MG63 (cell line): ENCODE data around the gene SETD3. TPM values are rescaled to one million over a fixed set of nuclear protein-coding genes. Genes with fewer than 3 reads are reported as not detected.

Experiments used
- DNase-seq: peaks from one replicate; pipeline ENCODE4 v3.0.0-alpha.2; 2020
- H3K27me3 ChIP-seq: fragments of 250-450 bp; sonication (Bioruptor Pico); 2 replicates; pipeline ENCODE4 v1.5.1; 2020; ENCODE audit warnings: mild to moderate bottlenecking, moderate library complexity
- H3K36me3 ChIP-seq: fragments of 250-450 bp; sonication (Bioruptor Pico); 2 replicates; pipeline ENCODE4 v1.5.1; 2020; ENCODE audit warnings: mild to moderate bottlenecking, moderate library complexity
- H3K4me3 ChIP-seq: fragments of 250-450 bp; sonication (Bioruptor Pico); 2 replicates; pipeline ENCODE4 v1.5.1; 2020; ENCODE audit warnings: mild to moderate bottlenecking, moderate library complexity
- H3K9me3 ChIP-seq: fragments of 250-450 bp; sonication (Bioruptor Pico); 2 replicates; pipeline ENCODE4 v1.5.1; 2020; ENCODE audit warnings: mild to moderate bottlenecking, moderate library complexity
- total RNA-seq: library from RNA; depleted of rRNA; stranded (reverse); fragments of >200 nt; shearing (Covaris generic); gene quantifications from 2 replicates; pipeline ENCODE4 v1.2.3, GENCODE V29; 2014; ENCODE audit warnings: low replicate concordance

SETD3 gene
- total RNA-seq, 1 experiment from 2014 or later = 37.8 TPM

DNA sequence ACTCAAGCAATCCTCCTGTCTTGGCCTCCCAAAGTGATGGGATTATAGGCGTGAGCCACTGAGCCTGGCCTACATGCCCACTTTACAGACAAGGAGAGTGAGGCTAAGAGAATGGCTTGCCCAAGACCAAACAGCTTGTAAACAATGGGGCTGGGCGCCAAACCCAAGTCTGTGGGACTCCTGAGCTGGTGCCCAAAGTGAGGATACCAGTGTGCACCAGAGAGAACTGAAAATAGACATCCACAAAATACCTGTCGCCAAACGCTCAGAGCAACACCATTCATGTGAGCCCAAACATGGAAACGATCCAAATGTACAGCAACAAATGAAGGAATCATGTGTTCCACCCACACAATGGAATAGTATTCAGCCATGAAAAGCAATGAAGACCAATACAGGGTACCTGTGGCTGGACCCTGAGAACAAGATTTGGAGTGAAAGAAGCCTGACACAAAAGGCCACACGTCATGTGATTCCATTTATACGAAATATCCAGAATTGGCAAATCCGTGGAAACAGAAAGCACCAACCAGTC is 38.8 kb upstream of the SETD3 start:
- Histone ChIP-seq H3K4me3 (no peak overlapping the region), H3K27me3 (no peaks in the 10 kb centered on the region), H3K36me3 (no peaks in the 10 kb centered on the region), H3K9me3 (no peaks in the 10 kb centered on the region)
- no peak for DNase-seq

GRCh38 chr14:99518441-99519346 is 38.0 kb upstream of the SETD3 start:
- Histone ChIP-seq H3K4me3 (no peak overlapping the region), H3K27me3 (no peaks in the 10 kb centered on the region), H3K9me3 (no peaks in the 10 kb centered on the region), H3K36me3 (no peaks in the 10 kb centered on the region)
- peak; percentile 45 for DNase-seq

DNA sequence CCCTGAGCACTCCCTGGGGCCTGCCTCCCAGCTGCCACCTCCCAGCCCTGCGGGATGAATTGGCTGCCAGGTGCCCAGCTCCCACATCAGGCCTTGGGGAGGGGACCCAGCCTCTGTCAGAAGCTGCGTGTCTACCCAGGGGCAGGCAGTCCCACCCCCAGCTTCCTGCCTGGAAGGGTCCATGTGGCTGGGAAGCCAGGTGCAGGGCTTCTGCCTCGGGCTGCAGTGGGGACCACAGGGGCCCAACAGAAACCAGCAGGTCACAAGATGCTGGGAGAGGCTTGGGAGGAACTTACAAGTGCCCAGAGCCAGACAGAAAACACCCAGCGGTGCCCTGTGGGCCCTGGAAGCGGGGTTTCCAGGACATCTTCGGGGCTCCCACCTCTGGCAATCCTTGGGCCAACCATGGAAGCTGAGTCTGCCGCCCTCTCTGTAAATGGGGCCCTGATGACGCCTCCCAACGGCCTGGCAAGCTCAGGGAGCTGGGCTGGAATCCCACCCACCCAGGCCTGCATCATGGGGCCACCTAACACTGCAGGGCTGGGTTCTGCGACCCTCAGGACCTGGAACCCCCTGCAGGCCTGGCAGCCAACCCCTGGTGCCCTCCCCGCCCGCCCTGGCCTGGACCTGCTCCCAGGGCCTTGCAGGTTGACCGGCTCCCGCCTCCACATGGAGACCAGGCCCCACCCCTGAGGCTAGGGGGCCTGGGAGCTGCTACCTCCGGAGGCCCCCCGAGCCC is 37.2 kb upstream of the SETD3 start:
- H3K9me3 ChIP-seq = no peaks in the 10 kb centered on the region
- no peak overlapping the region for H3K4me3 ChIP-seq
- H3K36me3 ChIP-seq = no peaks in the 10 kb centered on the region
- H3K27me3 ChIP-seq = no peaks in the 10 kb centered on the region
- no peak for DNase-seq

- no peak overlapping the region for H3K4me3 ChIP-seq
- DNase-seq = no peak
- no peaks in the 10 kb centered on the region for H3K27me3 ChIP-seq
- no peaks in the 10 kb centered on the region for H3K9me3 ChIP-seq
- H3K36me3 ChIP-seq = no peaks in the 10 kb centered on the region
Observed at GRCh38 chr14:99516871-99517642, 36.4 kb upstream of the SETD3 start.

DNA sequence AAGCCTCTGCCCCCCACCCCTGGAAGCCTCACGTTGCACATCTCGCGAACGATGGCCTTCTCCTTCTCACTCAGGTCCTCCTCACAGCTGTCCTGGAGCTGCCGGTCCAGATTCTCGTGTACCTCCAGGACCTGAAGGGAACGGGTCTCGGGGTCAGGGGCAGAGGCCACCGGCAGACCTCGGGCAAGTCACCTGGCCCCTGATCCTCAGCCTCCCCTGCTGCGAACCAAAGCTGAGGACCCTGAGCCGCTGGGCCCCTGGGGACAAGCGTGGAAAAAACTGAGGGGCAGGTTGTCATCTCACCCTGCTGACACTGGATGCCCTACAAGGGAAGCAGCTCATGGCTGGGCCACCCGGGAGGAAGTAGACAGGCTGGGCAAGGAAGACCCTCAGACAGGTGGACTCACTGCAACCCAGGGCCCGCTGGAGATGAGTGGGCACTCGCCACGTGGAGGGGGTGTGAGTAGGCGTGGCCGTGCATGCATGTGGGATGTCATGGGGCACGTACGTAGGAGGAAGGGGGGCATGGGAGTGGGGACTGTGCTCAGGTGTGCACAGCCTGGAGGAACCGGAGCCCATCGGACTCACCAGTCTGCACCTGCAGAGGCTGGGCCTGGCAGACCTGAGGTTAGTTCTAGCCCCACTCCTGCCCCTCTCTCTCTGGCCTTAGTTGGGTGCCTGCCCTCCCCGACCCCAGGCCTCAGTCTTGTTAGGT is 35.7 kb upstream of the SETD3 start:
- no peaks in the 10 kb centered on the region for H3K9me3 ChIP-seq
- H3K4me3 ChIP-seq = no peak overlapping the region
- DNase-seq = no peak
- H3K27me3 ChIP-seq = no peaks in the 10 kb centered on the region
- no peaks in the 10 kb centered on the region for H3K36me3 ChIP-seq

- Histone ChIP-seq H3K9me3 (no peaks in the 10 kb centered on the region), H3K36me3 (no peaks in the 10 kb centered on the region), H3K4me3 (no peak overlapping the region), H3K27me3 (no peaks in the 10 kb centered on the region)
- no peak for DNase-seq
Observed at GRCh38 chr14:99515301-99516155, 34.9 kb upstream of the SETD3 start.

DNA sequence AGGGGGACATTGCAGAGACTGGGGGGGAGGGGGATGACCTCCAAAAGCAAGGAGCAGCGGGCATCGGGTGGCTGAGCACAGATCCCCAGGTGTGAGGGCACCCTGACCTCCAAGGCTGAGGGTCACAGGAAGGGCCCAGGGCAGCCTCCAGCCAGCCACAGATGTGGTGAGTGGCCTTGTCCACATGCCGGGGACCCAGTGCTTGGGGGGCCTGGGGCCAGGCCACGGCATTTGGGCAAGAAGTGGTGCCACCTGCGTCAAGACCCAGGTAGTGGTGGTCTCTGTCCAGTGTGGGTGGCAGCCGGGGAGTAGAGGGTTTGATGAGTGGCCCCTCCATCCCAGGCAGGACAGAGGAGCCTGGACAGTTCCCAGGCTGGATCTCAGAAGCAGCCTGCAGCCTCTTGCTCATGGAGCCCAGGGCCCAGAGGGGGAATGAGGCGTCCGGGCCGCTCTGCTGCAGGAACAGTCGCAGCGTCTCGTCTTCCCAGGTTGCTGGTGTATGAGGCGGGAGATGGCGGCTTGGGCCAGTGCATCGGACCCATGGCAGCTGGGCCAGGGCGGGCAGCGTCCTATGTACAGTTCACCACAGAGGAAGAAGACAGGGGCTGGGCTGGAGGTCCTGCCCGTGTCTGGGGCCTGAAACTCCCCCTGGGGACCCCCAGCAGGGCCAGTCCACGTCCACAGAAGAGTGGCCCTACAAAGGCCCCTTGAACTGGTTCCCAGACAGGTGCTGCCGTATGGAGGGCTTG is 34.1 kb upstream of the SETD3 start:
- no peak overlapping the region for H3K4me3 ChIP-seq
- H3K27me3 ChIP-seq = no peaks in the 10 kb centered on the region
- H3K36me3 ChIP-seq = no peaks in the 10 kb centered on the region
- no peak for DNase-seq
- no peaks in the 10 kb centered on the region for H3K9me3 ChIP-seq

GRCh38 chr14:99513946-99514551 is 33.4 kb upstream of the SETD3 start:
- H3K4me3 ChIP-seq = no peak overlapping the region
- no peaks in the 10 kb centered on the region for H3K9me3 ChIP-seq
- no peaks in the 10 kb centered on the region for H3K27me3 ChIP-seq
- DNase-seq = no peak
- H3K36me3 ChIP-seq = no peaks in the 10 kb centered on the region; the same call in 1 of the 2 replicates

- H3K36me3 ChIP-seq = no peaks in the 10 kb centered on the region; the same call in 1 of the 2 replicates
- no peak overlapping the region for H3K4me3 ChIP-seq
- H3K9me3 ChIP-seq = no peaks in the 10 kb centered on the region
- H3K27me3 ChIP-seq = no peaks in the 10 kb centered on the region
- no peak for DNase-seq
Observed at GRCh38 chr14:99513183-99513694, 32.6 kb upstream of the SETD3 start.

GRCh38 chr14:99512571-99513182 is 32.0 kb upstream of the SETD3 start:
- H3K9me3 ChIP-seq = no peaks in the 10 kb centered on the region
- H3K4me3 ChIP-seq = no peak overlapping the region
- DNase-seq = no peak
- no peaks in the 10 kb centered on the region; the same call in 1 of the 2 replicates for H3K36me3 ChIP-seq
- no peaks in the 10 kb centered on the region for H3K27me3 ChIP-seq

- H3K36me3 ChIP-seq = no peaks in the 10 kb centered on the region; the same call in 1 of the 2 replicates
Observed at GRCh38 chr14:99512110-99512449, 31.4 kb upstream of the SETD3 start.

GRCh38 chr14:99511421-99512109 is 30.9 kb upstream of the SETD3 start:
- H3K27me3 ChIP-seq = no peaks in the 10 kb centered on the region
- H3K4me3 ChIP-seq = no peak overlapping the region
- DNase-seq = no peak
- H3K36me3 ChIP-seq = peaks cover under 1% of the 10 kb centered on the region; the same call in 1 of the 2 replicates
- no peaks in the 10 kb centered on the region for H3K9me3 ChIP-seq

More at GRCh38 chr14:99512110-99512449, 31.4 kb upstream of the SETD3 start:
- DNase-seq = no peak
- Histone ChIP-seq H3K4me3 (no peak overlapping the region), H3K9me3 (no peaks in the 10 kb centered on the region), H3K27me3 (no peaks in the 10 kb centered on the region)

DNA sequence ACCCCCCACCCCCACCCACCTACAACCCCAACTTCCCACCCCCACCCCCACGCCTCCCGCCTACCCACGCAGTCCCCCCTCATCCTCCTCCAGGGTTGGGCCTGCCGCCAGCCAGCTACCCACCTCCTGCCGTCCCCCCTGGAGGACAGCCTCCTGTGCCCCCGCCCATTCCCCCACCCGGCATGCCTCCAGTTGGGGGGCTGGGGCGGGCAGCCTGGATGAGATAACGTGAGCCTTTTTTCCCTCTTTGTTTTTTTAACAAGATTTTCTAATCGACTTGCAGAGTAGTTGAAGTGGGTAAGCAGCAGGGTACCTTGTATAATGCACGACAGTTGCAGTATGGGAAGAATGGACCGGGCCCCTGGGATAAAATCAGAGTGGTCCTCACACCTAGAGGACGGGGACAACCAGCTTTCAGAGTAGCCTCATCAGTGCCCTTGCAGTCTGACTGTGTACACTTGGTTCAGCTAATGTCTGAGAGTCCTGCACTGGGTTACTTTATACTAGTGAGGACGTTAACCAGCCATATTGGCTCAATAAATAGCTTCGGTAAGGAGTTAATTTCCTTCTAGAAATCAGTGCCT is 30.0 kb upstream of the SETD3 start:
- no peak for DNase-seq
- Histone ChIP-seq H3K9me3 (no peaks in the 10 kb centered on the region), H3K4me3 (no peak overlapping the region), H3K27me3 (no peaks in the 10 kb centered on the region), H3K36me3 (peaks cover 5% of the 10 kb centered on the region)
